Measurements from ENCODE around the gene PLEKHJ1.

The PLEKHJ1 gene

DNA sequence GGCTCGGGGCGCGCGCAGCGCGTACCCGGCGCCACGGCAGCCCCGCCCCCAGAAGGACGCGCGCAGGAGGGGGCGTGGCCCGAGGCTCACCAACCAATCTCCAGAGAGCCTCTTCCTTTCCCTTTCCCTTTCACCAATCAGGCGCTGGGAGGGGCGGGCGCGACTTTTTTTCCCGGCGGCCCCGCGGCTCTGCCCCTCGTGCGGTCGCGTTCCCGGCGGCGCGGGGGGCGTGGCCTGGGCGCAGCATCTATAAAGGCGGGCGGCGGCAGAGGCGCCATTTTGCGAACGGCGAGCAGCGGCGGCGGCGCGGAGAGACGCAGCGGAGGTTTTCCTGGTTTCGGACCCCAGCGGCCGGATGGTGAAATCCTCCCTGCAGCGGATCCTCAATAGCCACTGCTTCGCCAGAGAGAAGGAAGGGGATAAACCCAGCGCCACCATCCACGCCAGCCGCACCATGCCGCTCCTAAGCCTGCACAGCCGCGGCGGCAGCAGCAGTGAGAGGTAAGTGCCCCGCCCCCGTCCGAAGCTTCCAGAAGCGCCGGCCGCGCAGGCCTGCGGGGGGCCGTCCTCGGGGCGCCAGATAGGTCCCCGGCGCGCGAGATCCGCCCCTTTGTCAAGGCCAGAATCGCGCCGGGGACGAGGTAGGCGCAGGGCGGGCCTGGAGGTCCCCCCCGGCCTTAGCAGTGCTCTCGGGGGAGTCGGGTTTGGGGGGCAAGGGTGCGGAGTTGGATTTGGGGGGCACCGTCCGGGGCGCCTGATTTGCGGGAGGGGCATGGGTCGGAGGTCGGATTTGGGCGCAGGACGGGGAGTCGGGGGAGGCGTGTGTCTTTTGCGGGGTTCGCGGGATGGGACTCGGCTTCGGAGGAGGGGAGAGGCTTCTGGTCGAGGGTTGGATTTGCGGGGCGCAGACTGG, 33.4 kb upstream of the PLEKHJ1 start:
- peak; percentile 94 to 95 for DNase-seq

DNA sequence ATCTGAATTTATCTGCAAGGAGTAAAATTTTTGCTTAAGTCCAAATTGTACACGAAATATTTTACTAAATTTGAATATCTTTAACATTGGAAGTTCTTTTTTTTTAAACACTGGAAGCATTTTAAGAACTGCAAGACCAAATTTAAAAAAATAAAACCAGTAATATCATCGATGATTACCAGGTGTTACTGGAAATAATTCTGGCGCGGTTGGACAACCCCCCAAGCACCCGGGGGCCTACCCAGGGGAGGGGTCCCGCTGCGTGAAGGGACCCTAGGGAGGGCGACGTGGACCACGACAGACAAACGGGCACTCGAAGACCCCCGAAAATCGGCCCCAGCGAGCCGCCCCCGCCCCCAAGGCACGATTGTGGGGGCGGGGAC, 32.7 kb upstream of the PLEKHJ1 start:
- DNase-seq: no peak

DNA sequence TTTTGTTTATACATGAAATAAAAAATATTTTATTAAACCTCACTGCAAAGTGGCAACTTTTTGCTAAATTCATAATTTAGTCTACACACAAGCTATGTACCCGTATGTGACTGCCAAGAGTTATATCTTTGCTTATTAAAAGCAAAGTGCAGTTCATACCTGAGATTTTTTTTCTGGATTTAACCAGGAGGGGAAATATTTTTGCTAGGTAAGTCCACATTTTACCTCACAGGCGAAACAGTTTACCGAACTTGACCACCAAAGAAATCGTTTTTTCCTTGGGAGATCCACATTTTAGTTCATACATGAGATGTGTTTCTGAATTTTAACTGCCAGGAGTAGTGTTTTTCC, 32.3 kb upstream of the PLEKHJ1 start:
- DNase-seq: no peak

DNA sequence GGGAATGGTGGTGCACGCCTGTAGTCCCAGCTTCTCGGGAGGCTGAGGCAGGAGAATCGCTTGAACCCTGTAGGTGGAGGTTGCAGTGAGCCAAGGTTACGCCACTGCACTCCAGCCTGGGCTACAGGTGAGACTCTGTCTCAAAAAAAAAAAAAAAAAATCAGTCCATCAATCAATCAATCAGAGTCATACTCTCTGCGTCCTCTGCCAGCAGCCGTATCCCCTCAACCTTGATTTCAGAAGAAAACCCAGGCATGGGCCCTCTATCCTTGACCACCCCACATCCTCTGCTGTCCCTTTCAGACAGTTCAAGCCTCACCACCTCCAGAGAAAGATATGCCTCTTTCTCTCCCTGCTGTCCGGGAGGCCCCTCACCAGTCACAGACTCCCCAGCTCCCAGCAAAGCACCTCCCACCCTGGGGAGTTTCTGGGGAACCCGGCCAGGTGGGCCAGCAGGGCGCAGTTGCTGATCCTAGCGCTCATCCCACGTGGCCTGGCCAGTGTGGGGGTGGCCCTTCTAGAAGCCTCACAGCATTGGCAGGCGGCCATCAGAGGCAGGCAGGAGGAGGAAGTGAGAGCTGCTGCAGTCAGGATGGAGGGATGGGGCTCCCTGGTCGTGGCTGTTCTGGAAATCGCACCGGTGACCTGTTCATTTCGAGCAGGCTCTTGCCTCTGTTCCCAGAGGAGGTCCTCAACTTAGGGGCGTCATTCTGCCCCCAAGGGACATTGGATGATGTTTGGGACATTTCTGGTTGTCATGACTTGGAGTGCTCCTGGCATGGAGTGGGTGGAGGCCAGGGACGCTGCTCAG, 30.3 kb upstream of the PLEKHJ1 start:
- DNase-seq: peak; percentile 18 to 62

DNA sequence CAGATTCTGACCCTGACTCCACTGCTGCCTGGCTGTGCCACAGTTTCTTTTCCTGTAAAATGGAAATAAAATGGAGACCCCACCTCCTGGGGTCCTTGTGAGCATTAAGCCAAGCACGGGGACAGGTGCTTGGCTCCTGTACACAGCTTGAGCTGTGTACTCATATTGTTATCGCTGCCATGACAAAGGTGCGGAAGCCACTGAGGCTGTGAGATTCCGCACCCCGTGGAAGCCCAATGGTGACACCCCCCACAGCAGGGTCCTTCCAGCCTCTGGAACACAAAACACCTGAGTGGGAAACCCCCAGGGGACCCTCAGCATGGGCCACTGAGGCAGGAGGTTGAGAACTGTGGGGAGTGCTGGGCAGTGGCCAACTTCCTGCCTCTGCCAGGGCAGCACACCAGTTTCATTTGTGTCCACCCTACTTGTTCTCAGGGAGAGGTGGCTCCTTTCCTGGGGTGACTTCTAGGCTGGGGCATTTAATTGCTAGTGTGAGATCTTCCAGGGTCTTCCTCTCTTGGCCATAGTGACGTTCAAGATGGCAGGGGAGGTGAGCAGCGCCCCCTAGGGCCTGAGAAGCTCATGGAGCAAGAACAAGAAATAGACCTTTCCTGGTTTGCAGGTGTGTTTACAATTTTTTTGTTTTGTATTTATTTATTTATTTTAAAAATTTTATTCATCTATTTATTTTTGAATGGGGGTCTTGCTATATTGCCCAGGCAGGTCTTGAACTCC, 25.5 kb upstream of the PLEKHJ1 start:
- DNase-seq: no peak

DNA sequence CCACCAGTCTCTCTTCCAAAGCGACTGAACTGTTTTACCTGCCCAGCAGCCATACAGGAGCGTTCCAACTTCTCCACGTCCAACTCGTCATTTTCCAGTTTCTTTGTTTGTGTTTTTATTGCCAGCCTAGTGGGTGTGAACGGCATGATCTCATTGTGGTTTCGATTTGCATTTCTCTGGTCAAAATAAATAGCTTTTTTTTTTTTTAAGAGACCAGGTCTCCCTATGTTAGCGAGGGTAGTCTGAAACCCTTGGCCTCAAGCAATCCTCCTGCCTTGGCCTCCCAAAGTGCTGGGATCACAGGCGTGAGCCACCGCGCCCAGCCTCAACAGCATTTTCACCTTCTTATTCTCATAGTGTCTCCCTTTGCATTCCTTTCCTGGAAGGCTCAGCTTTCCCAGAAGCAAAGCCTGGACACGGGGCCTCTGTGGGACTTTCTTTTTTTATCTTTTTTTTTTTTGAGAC, 24.2 kb upstream of the PLEKHJ1 start:
- no peak for DNase-seq

DNA sequence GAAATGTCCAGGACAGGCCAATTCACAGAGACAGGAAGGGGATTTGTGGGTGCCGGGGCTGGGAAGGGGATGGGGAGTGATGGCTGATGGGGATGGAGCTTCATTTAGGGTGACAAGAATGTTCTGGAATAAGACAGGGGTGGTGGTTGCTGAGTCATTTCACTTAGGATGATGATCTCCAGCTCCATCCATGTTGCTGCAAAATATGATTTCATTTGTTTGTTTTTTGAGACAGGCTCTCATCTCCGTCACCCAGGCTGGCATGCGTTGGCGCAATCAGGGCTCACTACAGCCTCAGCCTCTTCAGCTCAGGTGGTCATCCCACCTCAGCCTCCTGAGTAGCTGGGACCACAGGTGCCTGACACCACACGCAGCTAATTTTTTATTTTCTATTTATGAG, 23.2 kb upstream of the PLEKHJ1 start:
- no peak for DNase-seq

DNA sequence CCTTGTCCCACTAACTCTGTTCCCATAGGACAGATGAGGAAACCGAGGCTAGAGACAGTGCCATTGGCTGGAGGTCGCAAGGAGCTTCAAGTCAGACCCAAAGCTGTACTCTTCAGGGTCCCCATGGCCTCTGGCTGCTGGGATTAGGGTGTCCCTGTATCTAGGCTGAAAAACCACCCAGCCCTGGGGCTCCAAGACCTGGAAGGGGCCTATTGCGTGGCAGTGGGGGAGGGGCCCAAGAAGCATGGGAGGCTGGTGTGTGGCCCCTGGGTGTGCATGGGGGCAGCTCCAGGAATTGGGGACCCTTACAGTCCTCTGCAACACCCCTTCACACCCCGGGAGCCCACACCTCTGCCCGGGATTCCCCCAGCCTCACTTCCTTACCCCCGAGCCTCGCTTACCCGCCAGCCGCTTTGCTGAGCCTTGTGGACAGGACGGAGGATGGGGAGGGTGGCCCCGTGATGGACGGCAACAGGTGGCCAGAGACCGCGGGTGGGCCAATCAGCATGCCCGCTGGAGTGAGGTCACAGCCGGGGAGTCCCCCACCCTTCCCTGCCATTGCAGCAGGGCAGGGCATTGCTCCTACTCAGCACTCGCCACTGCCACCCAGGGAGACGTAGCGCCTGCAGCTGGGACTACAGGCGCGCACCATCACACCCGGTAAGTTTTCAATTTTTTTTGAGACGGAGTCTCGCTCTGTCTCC, 20.0 kb upstream of the PLEKHJ1 start, which contains the start of gene JSRP1:
Gene JSRP1 (minus strand): TSS at position 436 of the 704 bp plus-strand sequence. CDS start 1,103 bp downstream, outside the sequence.
- DNase-seq: no peak

DNA sequence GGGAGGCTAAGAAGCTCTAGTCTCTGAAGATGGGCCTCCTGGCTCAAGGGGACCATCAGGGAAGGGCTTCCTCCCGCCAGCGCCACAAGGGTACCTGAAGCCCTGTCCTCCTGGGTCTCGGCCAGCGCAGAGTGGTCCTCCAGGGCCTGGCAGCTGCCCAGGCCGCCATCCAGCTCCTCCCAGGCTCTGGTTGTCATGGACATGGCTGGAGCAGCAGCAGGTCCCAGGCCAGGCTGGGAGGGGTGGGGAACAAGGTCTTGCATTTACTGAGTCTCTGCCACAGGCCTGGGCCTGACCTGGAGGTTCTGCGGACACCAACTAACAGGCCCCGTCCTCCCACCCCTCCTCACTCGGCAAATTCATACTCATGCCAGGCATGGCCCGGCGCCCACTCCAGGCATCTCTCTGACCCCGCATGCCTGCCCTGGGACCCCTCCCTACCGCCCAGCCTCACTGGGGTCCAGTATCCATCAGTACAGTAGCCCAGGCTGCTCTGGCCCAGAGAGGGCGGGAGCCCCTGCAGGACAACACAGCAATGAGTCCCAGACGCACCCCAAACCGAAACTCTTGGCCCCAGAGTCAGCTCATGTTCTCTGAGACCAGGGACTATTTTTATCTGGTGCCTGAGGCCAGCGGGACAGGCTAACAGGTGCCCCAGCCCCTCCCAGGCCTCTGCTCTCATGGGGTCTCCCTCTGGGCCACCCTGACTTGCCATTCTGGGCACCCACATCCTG, 19.1 kb upstream of the PLEKHJ1 start:
- DNase-seq: no peak

DNA sequence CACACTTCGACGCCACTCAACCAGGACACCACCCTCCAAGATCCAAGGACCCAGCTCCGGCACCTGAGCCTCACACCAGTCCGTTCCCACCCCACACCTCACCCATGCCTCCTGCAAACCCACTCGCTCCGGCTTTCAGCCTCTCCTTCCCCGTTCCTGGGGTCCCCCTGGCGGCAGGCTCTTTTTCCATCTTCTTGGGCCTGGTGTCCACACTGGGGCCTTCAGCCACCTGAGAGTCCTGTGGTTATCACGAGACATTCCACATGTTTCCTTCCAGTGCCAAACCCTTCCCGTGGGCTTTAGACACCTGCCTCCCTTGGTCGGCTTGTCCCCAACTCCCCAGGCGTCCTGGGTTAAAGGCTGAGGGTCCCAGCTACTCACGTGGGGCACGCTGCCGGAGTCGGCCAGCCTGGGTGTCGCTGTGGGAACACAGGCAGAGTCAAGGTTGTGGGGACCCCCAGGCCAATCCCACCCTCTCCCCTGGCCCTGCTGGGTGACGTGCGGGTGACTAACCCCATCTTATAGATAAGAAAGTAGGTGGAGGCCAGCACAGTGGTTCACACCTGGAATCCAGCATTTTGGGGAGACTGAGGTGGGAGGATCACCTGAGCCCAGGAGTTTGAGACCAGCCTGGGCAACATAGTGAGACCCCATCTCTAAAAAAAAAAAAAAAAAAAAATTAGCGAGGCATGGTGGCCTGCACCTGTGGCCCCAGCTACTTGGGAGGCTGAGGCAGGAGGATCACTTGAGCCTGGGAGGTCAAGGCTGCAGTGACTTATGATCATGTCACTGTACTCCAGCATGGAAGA, 18.1 kb upstream of the PLEKHJ1 start:
- DNase-seq: no peak

DNA sequence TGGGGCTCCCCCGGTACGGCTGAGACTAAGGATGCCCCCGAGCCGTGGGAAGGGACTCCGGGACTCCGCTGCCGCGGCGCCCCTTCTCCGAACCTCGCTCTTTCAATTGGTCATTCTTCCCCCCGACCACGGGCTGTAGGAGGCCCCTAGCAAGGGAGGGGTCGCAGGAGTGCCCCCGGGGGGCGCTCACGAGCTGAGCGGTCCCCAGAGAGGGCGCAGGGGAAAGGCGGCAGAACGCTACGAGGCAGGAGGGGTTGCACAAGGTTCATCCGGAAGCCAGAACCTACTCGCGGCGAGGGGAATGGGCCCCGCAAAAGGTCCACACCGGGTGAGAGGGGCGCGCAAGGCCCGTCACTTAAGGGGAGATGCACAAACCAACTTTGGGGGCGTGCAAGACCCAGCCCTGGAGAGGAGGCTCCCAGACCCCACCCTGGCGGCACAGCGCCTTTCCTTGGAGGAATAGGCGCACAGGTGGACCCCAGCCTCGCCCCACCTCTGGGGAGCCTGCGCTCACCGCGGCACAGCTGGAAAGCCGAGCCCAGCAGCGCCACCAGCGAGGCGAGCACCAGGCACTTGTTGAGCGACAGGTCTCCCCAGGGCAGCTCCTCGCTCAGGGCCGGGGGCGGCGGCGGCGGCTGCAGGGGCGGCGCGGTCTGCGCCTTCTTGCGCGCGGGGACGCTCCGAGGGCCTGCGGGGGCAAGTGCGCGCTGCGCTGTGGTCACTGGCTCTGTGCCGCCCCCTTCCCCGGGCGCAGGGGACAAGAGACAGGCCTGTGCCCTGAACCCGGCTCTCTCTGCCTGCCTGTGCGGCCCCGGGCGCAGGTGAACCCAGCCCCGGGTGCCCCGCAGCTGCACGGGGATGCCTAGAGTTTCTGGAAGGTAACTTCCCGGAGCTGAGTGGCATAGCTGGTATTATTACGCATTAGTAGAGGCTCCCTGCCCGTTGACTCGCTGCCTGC, 17.3 kb upstream of the PLEKHJ1 start:
- no peak for DNase-seq

DNA sequence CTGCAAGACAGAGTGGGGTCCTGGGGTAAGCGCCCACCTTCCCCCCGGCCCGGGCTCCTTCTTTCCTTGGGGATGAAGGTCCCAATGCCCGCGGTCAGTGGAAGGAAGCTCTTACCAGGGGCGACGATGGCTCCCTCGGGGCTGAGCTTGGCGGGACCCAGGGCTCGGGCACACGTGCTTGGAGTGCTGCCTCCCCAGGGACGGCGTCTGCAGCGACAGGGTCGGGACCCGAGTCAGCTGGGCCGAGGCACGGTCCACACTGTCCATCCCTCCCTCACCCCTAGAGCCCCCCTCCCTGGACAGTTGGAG, 16.6 kb upstream of the PLEKHJ1 start:
- DNase-seq: no peak

DNA sequence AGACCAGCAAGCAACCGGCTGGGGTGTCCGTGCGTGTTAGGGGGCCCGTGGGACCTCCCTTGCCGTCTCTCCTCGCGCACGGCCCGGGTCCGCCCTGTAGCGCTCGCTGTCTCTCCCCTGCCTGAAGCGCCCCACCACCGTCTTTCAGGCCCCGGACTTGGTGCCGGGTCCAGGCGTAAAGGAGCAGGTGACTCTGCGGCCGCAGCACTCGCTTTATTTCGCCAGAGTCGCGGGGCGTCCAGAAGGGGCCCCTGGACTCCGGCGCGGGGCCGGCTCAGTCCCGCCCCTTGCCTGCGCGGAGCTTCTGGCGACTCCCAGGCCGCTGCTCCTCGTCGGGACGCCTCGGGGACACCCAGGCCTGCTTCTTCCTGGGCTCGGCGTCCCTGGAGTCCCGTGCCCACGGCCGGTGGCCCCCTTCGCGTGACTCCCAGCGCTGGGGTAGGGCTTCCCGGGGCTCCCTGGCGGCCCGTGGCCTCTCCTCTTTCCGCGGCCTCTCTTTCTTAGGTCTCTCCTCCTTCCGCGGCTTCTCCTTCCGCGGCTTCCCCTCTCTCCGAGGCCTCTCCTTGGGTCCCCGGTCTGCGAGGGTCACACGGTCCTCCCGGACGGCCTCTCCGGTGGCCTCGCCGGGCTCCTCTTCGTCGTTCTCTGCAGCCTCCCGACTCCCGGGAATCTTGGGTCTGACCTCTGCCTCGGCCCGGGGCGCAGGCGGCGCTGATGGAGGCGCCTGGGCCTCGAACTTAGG, 16.1 kb upstream of the PLEKHJ1 start:
- DNase-seq: no peak

DNA sequence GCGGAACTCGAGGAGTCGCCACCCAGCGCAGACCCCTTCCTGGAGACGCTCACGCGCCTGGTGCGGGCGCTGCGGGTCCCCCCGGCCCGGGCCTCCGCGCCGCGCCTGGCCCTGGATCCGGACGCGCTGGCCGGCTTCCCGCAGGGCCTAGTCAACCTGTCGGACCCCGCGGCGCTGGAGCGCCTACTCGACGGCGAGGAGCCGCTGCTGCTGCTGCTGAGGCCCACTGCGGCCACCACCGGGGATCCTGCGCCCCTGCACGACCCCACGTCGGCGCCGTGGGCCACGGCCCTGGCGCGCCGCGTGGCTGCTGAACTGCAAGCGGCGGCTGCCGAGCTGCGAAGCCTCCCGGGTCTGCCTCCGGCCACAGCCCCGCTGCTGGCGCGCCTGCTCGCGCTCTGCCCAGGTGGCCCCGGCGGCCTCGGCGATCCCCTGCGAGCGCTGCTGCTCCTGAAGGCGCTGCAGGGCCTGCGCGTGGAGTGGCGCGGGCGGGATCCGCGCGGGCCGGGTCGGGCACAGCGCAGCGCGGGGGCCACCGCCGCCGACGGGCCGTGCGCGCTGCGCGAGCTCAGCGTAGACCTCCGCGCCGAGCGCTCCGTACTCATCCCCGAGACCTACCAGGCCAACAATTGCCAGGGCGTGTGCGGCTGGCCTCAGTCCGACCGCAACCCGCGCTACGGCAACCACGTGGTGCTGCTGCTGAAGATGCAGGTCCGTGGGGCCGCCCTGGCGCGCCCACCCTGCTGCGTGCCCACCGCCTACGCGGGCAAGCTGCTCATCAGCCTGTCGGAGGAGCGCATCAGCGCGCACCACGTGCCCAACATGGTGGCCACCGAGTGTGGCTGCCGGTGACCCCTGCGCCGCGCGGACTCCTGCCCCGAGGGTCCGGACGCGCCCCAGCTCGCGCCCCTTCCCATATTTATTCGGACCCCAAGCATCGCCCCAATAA, 15.3 kb upstream of the PLEKHJ1 start:
- no peak for DNase-seq

DNA sequence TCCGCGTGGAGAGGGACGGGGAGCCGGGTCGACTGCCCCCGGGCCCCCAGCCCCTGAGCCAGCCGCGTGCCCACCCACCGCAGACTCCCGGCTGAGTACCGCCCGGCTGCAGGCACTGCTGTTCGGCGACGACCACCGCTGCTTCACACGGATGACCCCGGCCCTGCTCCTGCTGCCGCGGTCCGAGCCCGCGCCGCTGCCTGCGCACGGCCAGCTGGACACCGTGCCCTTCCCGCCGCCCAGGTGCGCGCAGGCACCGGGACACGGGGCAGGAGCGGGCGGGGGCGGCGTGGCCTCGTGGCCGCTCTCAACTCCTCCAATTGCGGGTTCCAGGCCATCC, 14.6 kb upstream of the PLEKHJ1 start:
- DNase-seq: no peak

DNA sequence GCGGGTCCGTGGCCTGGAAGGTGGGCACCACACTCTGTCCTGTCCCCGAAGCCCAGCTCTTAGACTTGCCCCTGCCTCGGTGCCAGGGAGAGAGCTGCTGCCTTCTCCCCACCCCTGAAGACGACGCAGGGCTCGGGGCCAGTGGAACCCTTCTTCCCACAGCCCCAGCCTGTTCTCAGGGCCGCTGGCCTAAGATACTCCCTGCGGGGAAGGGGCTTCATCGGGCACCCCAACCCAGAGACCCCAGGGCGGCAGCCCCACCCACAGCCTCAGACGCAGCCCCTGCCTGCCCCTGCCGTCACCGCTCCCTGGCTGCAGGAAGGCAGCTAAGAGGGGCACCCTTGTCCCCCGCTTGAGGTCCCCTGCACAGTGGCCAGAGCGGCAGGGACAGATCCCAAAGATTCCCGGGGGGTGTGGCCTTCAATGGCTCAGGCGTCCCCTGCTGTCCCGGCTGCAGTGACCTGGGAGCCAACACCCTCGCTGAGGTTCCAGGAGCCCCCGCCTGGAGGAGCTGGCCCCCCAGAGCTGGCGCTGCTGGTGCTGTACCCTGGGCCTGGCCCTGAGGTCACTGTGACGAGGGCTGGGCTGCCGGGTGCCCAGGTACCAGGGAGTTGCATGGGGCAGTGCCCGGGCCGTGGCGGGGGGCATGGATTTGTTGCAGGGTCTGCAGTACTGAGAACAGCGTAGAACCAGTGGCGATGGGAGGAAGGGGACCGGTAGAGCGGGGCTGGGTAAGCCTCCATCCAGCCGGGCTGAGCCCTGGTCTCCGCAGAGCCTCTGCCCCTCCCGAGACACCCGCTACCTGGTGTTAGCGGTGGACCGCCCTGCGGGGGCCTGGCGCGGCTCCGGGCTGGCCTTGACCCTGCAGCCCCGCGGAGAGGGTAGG, 14.0 kb upstream of the PLEKHJ1 start:
- no peak for DNase-seq

Measured in hippocampal formation (tissue), 2 donors.